Neuronal stem cell (in vitro differentiated cells): ENCODE results near the gene ITGAX.
"Not testable (repeated sequence)": the region's sequence is repeated elsewhere in the genome, so short reads cannot be mapped to it uniquely, and the experiment has no call there.

Source experiments
- DNase-seq: peaks from one replicate; pipeline ENCODE4 v3.0.0-alpha.2; 2013; ENCODE audit warnings: low spot score
- H2AFZ ChIP-seq: one replicate; pipeline ENCODE4 v1.6.1; 2013; ENCODE audit warnings: mild to moderate bottlenecking, low read length, inconsistent platforms
- H2AK5ac ChIP-seq: 2 replicates; pipeline ENCODE4 v1.6.1; 2013; ENCODE audit warnings: low read depth, mild to moderate bottlenecking, inconsistent platforms, low read length, moderate library complexity, mixed read lengths
- H2BK120ac ChIP-seq: 2 replicates; pipeline ENCODE4 v1.6.1; 2013; ENCODE audit warnings: low read depth, mild to moderate bottlenecking, inconsistent platforms, low read length, moderate library complexity, mixed read lengths
- H2BK12ac ChIP-seq: one replicate; pipeline ENCODE4 v1.6.1; 2013; ENCODE audit warnings: low read length, inconsistent platforms
- H2BK15ac ChIP-seq: 2 replicates; pipeline ENCODE4 v1.6.1; 2013; ENCODE audit warnings: mild to moderate bottlenecking, low read length, inconsistent platforms, mixed read lengths
- H2BK5ac ChIP-seq: one replicate; pipeline ENCODE4 v1.6.1; 2013; ENCODE audit warnings: inconsistent platforms, mild to moderate bottlenecking, low read length, moderate library complexity
- H3K14ac ChIP-seq: one replicate; pipeline ENCODE4 v1.6.1; 2013; ENCODE audit warnings: low read length, inconsistent platforms
- H3K18ac ChIP-seq: 2 replicates; pipeline ENCODE4 v1.6.1; 2013; ENCODE audit warnings: low read length, inconsistent platforms
- H3K23ac ChIP-seq: 2 replicates; pipeline ENCODE4 v1.6.1; 2013; ENCODE audit warnings: low read depth, mild to moderate bottlenecking, mixed read lengths, low read length, inconsistent platforms; ENCODE audit not compliant: poor library complexity
- H3K27ac ChIP-seq: replicated peaks from 3 replicates; pipeline ENCODE4 v1.5.1; 2013; ENCODE audit warnings: low read length, inconsistent platforms
- H3K27me3 ChIP-seq, 3 experiments: 2 replicates each; pipeline ENCODE4 v1.6.1; 2013; ENCODE audit warnings: low read length in 3 of 3, mild to moderate bottlenecking in 2 of 3, inconsistent platforms in 1 of 3, low read depth in 1 of 3, mixed read lengths in 1 of 3, moderate library complexity in 1 of 3; ENCODE audit not compliant: control insufficient read depth in 3 of 3, insufficient read depth in 3 of 3
- H3K36me3 ChIP-seq, 2 donors: replicated peaks in 1 of 2; 2 replicates each; pipeline ENCODE4 v1.6.1; 2013; ENCODE audit warnings: low read length in 2 of 2; ENCODE audit not compliant: control insufficient read depth in 2 of 2, insufficient read depth in 2 of 2
- H3K4ac ChIP-seq: 2 replicates; pipeline ENCODE4 v1.6.1; 2013; ENCODE audit warnings: inconsistent platforms, mild to moderate bottlenecking, low read length, moderate library complexity
- H3K4me1 ChIP-seq, 2 donors: 1 replicate in 1 of 2; 2 replicates in 1 of 2; pipeline ENCODE4 v1.6.1; 2013; ENCODE audit warnings: low read length in 2 of 2, low read depth in 1 of 2; ENCODE audit not compliant: control insufficient read depth in 2 of 2, insufficient read depth in 1 of 2
- H3K4me2 ChIP-seq: one replicate; pipeline ENCODE4 v1.6.1; 2013; ENCODE audit warnings: mild to moderate bottlenecking, low read length, inconsistent platforms; ENCODE audit not compliant: insufficient read depth, poor library complexity, severe bottlenecking
- H3K4me3 ChIP-seq, 2 donors: 2 replicates each; pipeline ENCODE4 v1.5.1; 2013; ENCODE audit warnings: low read length in 2 of 2, mild to moderate bottlenecking in 2 of 2, inconsistent platforms in 1 of 2, moderate library complexity in 1 of 2
- H3K79me1 ChIP-seq: one replicate; pipeline ENCODE4 v1.6.1; 2013; ENCODE audit warnings: low read depth, mild to moderate bottlenecking, inconsistent platforms, low read length, moderate library complexity
- H3K9ac ChIP-seq: one replicate; pipeline ENCODE4 v1.6.1; 2013; ENCODE audit warnings: mild to moderate bottlenecking, low read depth, low read length, inconsistent platforms; ENCODE audit not compliant: poor library complexity
- H3K9me3 ChIP-seq, 2 donors: replicated peaks in 1 of 2; 2 replicates each; pipeline versions ENCODE3 to v1.6.1; 2013; ENCODE audit warnings: low read length in 2 of 2, mild to moderate bottlenecking in 2 of 2, inconsistent platforms in 1 of 2, low read depth in 1 of 2, mixed read lengths in 1 of 2, moderate library complexity in 1 of 2; ENCODE audit not compliant: control insufficient read depth in 2 of 2, insufficient read depth in 1 of 2
- H4K8ac ChIP-seq: one replicate; pipeline ENCODE4 v1.6.1; 2013; ENCODE audit warnings: low read depth, mild to moderate bottlenecking, inconsistent platforms, low read length, moderate library complexity
- H4K91ac ChIP-seq: one replicate; pipeline ENCODE4 v1.6.1; 2013; ENCODE audit warnings: low read length, low read depth, mild to moderate bottlenecking, inconsistent platforms; ENCODE audit not compliant: poor library complexity
- WGBS, 2 donors: extraction: QIAGEN DNeasy Blood & Tissue Kit; methylation state at CpG; one replicate each; pipeline ENCODE4 v1.1.7; 2013; ENCODE audit warnings: missing lambda C conversion rate in 2 of 2, mixed read lengths in 1 of 2; ENCODE audit not compliant: insufficient read length in 2 of 2, insufficient replicate concordance in 1 of 2; ENCODE audit errors: extremely low coverage in 2 of 2; 5-methylcytosine and 5-hydroxymethylcytosine counted together

ITGAX gene

DNA sequence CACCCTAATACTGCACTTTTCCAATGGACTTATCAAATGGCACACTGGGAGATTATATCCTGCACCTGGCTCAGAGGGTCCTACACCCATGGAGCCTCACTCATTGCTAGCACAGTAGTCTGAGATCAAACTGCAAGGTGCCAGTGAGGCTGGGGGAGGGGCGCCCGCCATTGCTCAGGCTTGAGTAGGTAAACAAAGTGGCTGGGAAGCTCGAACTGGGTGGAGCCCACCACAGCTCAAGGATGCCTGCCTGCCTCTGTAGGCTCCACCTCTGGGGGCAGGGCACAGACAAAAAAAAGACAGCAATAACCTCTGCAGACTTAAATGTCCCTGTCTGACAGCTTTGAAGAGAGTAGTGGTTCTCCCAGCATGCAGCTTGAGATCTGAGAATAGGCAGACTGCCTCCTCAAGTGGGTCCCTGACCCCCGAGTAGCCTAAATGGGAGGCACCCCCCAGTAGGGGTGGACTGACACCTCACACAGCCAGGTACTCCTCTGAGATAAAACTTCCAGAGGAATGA, 16.8 kb upstream of the ITGAX start:
- not testable (repeated sequence) for H3K9me3 ChIP-seq, H3K14ac ChIP-seq, DNase-seq, H3K36me3 ChIP-seq, H2BK12ac ChIP-seq, H2BK15ac ChIP-seq, H3K9ac ChIP-seq, H3K4ac ChIP-seq, H3K27ac ChIP-seq, H3K27me3 ChIP-seq, H3K18ac ChIP-seq, H3K23ac ChIP-seq, H3K79me1 ChIP-seq, H2BK120ac ChIP-seq, H2AFZ ChIP-seq, H2AK5ac ChIP-seq, H3K4me1 ChIP-seq, H4K8ac ChIP-seq, H2BK5ac ChIP-seq, H3K4me2 ChIP-seq, H4K91ac ChIP-seq, H3K4me3 ChIP-seq
- WGBS, 2 donors, result no CpG with 5 or more reads among the region's 4 CpGs

DNA sequence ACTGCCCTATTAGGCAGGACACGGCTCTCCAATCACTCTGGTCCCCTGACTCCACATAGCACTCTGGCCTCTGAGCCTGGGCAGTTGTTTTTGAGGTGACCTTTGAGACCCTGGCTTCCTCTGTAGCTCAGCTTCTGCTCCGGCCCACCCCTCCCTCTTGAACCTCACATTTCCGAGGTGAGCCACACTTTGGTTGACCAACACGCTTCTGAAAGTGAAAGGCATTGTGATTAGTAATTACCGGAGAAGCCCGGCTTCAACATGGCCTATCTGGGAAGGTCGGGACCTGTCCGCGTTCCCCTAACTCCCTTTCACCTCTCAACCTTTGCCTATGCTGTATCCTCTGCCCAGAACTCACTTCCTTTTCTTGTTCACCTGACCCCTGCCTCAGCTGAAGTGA, 10.3 kb upstream of the ITGAX start:
- H3K4ac ChIP-seq, result no peak overlapping the region
- H3K9me3 ChIP-seq, result no peaks in the 10 kb centered on the region
- H3K4me3 ChIP-seq, result no peak overlapping the region
- H4K8ac ChIP-seq, result no peak overlapping the region
- no peak for DNase-seq
- H3K27me3 ChIP-seq, result no peaks in the 10 kb centered on the region
- H2BK15ac ChIP-seq, result no peak overlapping the region
- H3K79me1 ChIP-seq, result no peaks in the 10 kb centered on the region
- no peak overlapping the region for H2BK12ac ChIP-seq
- H3K4me1 ChIP-seq, result no peaks in the 10 kb centered on the region
- H3K23ac ChIP-seq, result no peak overlapping the region
- no peak overlapping the region for H3K18ac ChIP-seq
- H3K4me2 ChIP-seq, result no peak overlapping the region
- no peak overlapping the region for H2BK120ac ChIP-seq
- H4K91ac ChIP-seq, result no peak overlapping the region
- H3K27ac ChIP-seq, result no peak overlapping the region
- no peak overlapping the region for H3K14ac ChIP-seq
- no peak overlapping the region for H3K9ac ChIP-seq
- H2BK5ac ChIP-seq, result no peak overlapping the region
- H3K36me3 ChIP-seq, result no peaks in the 10 kb centered on the region
- WGBS, 2 donors, result no CpG with 5 or more reads among the region's 9 CpGs
- H2AFZ ChIP-seq, result peak overlapping the region; percentile 5
- no peak overlapping the region for H2AK5ac ChIP-seq

- no peak overlapping the region for H2BK12ac ChIP-seq
- no peak overlapping the region for H4K91ac ChIP-seq
- no peaks in the 10 kb centered on the region for H3K79me1 ChIP-seq
- H3K18ac ChIP-seq, result no peak overlapping the region
- no peak overlapping the region for H3K23ac ChIP-seq
- no peak overlapping the region for H2BK120ac ChIP-seq
- no peak overlapping the region for H3K4me2 ChIP-seq
- no peaks in the 10 kb centered on the region for H3K9me3 ChIP-seq
- WGBS, 2 donors, result no CpG with 5 or more reads among the region's 5 CpGs
- no peaks in the 10 kb centered on the region for H3K36me3 ChIP-seq
- H2BK15ac ChIP-seq, result no peak overlapping the region
- H3K4ac ChIP-seq, result no peak overlapping the region
- H3K14ac ChIP-seq, result no peak overlapping the region
- no peaks in the 10 kb centered on the region for H3K4me1 ChIP-seq
- DNase-seq, result no peak
- no peaks in the 10 kb centered on the region for H3K27me3 ChIP-seq
- no peak overlapping the region for H2AK5ac ChIP-seq
- H4K8ac ChIP-seq, result no peak overlapping the region
- H2AFZ ChIP-seq, result no peak overlapping the region
- H3K9ac ChIP-seq, result no peak overlapping the region
- no peak overlapping the region for H3K27ac ChIP-seq
- no peak overlapping the region for H3K4me3 ChIP-seq
- no peak overlapping the region for H2BK5ac ChIP-seq
Measured at GRCh38 chr16:31347445-31347844, 7.5 kb upstream of the ITGAX start.

- H2BK5ac ChIP-seq, result no peak overlapping the region
Measured at GRCh38 chr16:31348579-31348978, 6.4 kb upstream of the ITGAX start.

More at GRCh38 chr16:31348579-31348978, 6.4 kb upstream of the ITGAX start:
- Histone ChIP-seq H4K91ac (no peak overlapping the region), H4K8ac (no peak overlapping the region), H2AK5ac (no peak overlapping the region), H2BK15ac (no peak overlapping the region), H3K4me3 (no peak overlapping the region), H3K14ac (no peak overlapping the region), H3K36me3 (no peaks in the 10 kb centered on the region), H3K9me3 (no peaks in the 10 kb centered on the region), H2AFZ (no peak overlapping the region), H3K18ac (no peak overlapping the region), H3K4ac (no peak overlapping the region), H3K23ac (no peak overlapping the region), H3K79me1 (no peaks in the 10 kb centered on the region), H3K4me2 (no peak overlapping the region), H3K27me3 (no peaks in the 10 kb centered on the region), H3K9ac (no peak overlapping the region), H2BK12ac (no peak overlapping the region), H3K4me1 (no peaks in the 10 kb centered on the region), H2BK120ac (no peak overlapping the region), H3K27ac (no peak overlapping the region)
- no peak for DNase-seq
- no CpG with 5 or more reads among the region's 3 CpGs for WGBS, 2 donors
